Activated CD8-positive, alpha-beta memory T cell treated with anti-CD3 and anti-CD28 coated beads for 36 hours (primary cell): Measurements from ENCODE around the gene HNRNPL. TPM values are rescaled to one million over a fixed set of nuclear protein-coding genes. Genes with fewer than 3 reads are reported as not detected.
"Not testable (repeated sequence)": the region's sequence is repeated elsewhere in the genome, so short reads cannot be mapped to it uniquely, and the experiment has no call there.

Experiments
- CTCF ChIA-PET: fragments of 350-600 bp; sonication (Branson Sonifier 250); formaldehyde crosslinking; loops from one replicate; lab custom pipeline; 2021; ENCODE audit warnings: antibody characterized with exemption; lab: Charles Lee
- POLR2A ChIA-PET: fragments of 350-600 bp; sonication (Branson Sonifier 250); formaldehyde crosslinking; loops from one replicate; lab custom pipeline; 2021; ENCODE audit warnings: antibody characterized with exemption; lab: Charles Lee
- total RNA-seq, 2 experiments: library from RNA; stranded (reverse); gene quantifications; one replicate each; pipeline ENCODE4 v1.2.3, GENCODE V29; 2021

The HNRNPL gene
- total RNA-seq, 2 experiments from 2014 or later = 677 to 698 TPM

DNA sequence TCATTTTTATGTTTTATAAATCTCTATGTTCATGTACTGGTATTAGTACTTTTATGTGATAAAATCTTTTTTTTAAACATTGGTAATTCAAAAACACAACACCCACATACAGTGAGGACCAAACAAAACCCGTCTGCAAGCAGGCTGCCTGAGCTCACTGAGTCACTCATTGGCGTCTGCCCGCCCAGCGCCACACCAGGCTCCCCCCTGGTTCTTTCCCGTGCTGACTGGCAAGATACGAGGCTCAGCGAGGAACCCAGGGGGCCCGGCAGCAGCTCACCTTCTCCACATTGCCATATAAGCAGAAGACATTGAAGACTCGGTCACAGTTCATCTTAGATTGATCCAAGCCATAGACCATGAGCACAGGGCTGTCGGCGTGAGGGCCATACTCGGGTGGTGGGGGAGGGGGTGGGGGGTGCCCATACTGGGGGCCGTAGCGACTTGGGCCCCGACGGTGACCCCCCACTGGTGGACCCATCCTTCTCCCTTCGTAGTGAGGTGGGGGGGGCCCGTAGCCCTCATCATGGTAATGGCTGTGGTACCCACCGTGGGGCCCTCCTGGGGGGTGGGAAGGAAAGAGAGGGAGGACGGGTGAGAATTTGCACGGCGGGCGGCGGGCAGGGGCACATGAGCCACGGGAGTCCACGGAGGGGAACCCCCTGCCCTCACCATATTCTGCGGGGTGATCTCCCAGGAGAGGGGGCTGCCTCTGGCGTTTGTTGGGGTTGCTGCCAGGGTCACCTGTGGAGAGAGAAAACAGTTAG, 9.8 kb downstream of the HNRNPL start:
- ChIA-PET CTCF (interaction anchor here (1.0 to 1.1 kb wide), 2 partner anchors 9 to 48 kb away, joined by 3 read pairs; no protein-coding TSS in a partner anchor), POLR2A (interaction anchor here (1.0 to 1.6 kb wide), 2 partner anchors 8 to 9 kb away, joined by 3 to 7 read pairs; partner anchors contain the start of gene HNRNPL)

DNA sequence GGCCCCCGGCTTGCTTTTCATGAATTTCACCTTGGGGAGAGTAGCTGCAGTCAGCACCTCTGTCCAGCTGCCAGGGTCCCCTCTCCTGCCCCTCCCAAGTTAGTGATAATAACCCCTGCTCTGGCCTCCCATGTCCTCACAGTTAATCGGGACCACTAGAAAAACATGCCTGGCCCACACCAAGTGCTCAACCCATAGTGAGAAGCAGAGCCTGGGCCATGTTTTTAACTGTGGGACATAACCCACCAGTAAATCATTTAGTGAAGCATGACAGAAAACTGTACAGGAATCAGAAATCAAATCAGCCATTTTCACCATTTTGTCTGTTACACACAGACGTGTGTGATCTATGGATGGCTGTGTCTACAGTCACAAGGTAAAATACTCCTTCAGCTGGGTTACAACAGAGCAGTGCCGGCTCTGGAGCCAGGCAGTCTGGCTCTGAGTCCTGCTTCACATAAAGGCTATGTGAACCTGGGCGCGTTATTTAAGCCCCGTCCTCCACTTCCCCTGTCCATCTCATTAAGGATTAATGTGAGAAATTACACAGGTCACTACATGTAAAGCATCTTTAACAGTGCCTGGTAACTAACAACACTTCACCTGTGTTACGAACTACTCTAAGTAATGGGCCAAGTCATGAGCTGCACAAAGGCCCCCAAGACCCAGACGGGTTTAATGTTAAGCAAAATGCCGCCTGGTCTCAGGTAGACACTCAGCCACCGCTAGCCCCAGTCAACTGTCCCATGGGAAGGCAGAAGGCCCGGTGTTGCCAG, 10.6 kb downstream of the HNRNPL start:
- ChIA-PET CTCF (interaction anchor here (1.0 kb wide), 1 partner anchor 49 kb away, joined by 3 read pairs; no protein-coding TSS in a partner anchor), POLR2A (interaction anchor here (1.3 kb wide), 1 partner anchor 10 kb away, joined by 5 read pairs; no protein-coding TSS in a partner anchor)

GRCh38 chr19:38838208-38838985, 11.4 kb downstream of the HNRNPL start:
- CTCF ChIA-PET = no interaction called here
- POLR2A ChIA-PET = interaction anchor here (0.8 to 1.3 kb wide), 3 partner anchors 8 to 31 kb away, joined by 4 to 5 read pairs (median 4); no protein-coding TSS in a partner anchor

- POLR2A ChIA-PET = interaction anchor here (0.8 to 1.3 kb wide), 3 partner anchors 9 to 31 kb away, joined by 4 to 5 read pairs (median 4); no protein-coding TSS in a partner anchor
- CTCF ChIA-PET = interaction anchor here (0.6 kb wide), 1 partner anchor 151 kb away, joined by 3 read pairs; no protein-coding TSS in a partner anchor
Observed at GRCh38 chr19:38837656-38838121, 12.1 kb downstream of the HNRNPL start.

DNA sequence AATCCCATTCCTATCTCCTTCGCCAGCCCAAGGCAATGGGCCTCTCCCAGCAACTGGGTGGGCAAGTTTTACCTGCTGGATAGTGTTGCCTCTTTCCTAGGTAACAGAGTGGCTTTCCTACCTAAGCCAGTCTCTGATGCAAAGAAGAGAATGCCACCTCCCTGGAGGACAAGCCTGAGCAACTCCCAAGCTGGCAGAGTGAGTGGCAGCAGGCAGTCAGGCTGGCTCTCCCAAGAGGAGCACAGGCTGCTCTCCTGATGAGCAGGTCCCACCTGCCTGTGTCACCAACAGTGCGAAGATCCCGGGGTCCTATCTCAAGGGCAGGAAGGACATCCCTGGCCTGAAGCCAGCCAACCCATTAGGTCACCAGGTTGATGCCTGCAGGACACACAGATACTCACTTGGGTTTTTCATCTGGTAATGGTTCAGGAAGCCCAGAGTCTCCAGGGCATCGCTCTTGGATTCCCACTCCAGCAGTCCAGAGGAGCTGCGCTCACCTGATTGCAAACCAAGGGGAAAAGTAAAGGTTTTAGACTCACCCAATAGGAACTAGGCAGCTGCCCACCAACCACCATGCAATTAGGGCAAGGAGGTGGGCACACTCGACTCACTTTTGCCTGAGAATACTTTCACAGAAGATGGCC, 12.7 kb downstream of the HNRNPL start:
- POLR2A ChIA-PET = interaction anchor here (0.8 kb wide), 1 partner anchor 9 kb away, joined by 4 read pairs; no protein-coding TSS in a partner anchor
- CTCF ChIA-PET = interaction anchor here (0.6 kb wide), 1 partner anchor 151 kb away, joined by 3 read pairs; no protein-coding TSS in a partner anchor

GRCh38 chr19:38836159-38836982, 13.4 kb downstream of the HNRNPL start:
- CTCF ChIA-PET = interaction anchor here (1.0 kb wide), 1 partner anchor 93 kb away, joined by 3 read pairs; no protein-coding TSS in a partner anchor
- POLR2A ChIA-PET = interaction anchor here (0.5 kb wide), 1 partner anchor 53 kb away, joined by 7 read pairs; no protein-coding TSS in a partner anchor

GRCh38 chr19:38834590-38834989, 15.2 kb downstream of the HNRNPL start:
- ChIA-PET POLR2A (no interaction called here), CTCF (interaction anchor here (0.6 to 0.7 kb wide), 2 partner anchors 9 to 72 kb away, joined by 3 read pairs; no protein-coding TSS in a partner anchor)

DNA sequence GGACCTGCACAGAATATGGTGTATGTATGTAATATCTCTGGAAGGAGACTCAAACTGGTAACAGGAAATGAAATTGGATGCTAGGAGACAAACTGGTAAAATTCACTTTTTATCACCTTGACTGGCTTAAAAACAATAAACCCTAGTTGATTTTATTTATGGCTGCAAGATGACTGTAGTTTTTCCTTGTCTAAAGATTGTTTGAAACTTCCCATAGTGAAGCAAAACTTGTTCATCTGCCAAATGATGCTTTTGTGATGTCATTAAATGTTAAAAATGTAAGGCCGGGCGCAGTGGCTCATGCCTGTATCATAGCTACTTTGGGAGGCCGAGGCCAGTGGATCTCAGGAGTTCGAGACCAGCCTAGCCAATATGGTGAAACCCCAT, 15.7 kb downstream of the HNRNPL start:
- CTCF ChIA-PET = interaction anchor here (0.7 to 1.2 kb wide), 2 partner anchors 10 to 15 kb away, joined by 3 read pairs; no protein-coding TSS in a partner anchor
- POLR2A ChIA-PET = no interaction called here

- ChIA-PET CTCF (interaction anchor here (1.0 to 1.2 kb wide), 2 partner anchors 16 to 199 kb away, joined by 3 to 5 read pairs; no protein-coding TSS in a partner anchor), POLR2A (interaction anchor here (0.6 kb wide), 1 partner anchor 16 kb away, joined by 3 read pairs; no protein-coding TSS in a partner anchor)
Observed at GRCh38 chr19:38833092-38833425, 16.7 kb downstream of the HNRNPL start.

GRCh38 chr19:38831142-38831605, 18.6 kb downstream of the HNRNPL start:
- ChIA-PET POLR2A (interaction anchor here (1.0 to 1.3 kb wide), 4 partner anchors 11 to 18 kb away, joined by 5 to 15 read pairs (median 6); partner anchors contain the start of gene HNRNPL), CTCF (interaction anchor here (0.8 to 1.3 kb wide), 4 partner anchors 18 to 99 kb away, joined by 3 to 5 read pairs (median 3); partner anchors contain the start of genes MRPS12 and SARS2)

GRCh38 chr19:38830039-38830733, 19.6 kb downstream of the HNRNPL start:
- POLR2A ChIA-PET = interaction anchor here (0.7 kb wide), 1 partner anchor 50 kb away, joined by 3 read pairs; no protein-coding TSS in a partner anchor

DNA sequence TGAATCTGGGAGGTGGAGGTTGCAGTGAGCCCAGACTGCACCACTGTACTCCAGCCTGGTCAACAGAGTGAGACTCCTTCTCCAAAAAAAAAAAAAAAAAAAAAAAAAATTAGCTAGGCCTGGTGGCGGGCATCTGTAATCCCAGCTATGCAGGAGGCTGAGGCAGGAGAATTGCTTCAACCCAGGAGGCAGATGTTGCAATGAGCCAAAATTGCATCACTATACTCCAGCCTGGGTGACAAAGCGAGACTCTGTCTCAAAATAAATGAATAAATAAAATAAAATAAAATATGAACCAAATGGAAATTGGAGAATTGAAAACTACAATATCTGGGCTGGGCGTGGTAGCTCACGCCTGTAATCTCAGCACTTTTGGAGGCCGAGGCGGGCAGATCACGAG, 20.6 kb downstream of the HNRNPL start:
- CTCF ChIA-PET = interaction anchor here (0.6 to 1.3 kb wide), 2 partner anchors 9 to 26 kb away, joined by 3 read pairs; no protein-coding TSS in a partner anchor
- POLR2A ChIA-PET = not testable (repeated sequence)

More at GRCh38 chr19:38830039-38830733, 19.6 kb downstream of the HNRNPL start:
- CTCF ChIA-PET = interaction anchor here (1.3 kb wide), 1 partner anchor 10 kb away, joined by 3 read pairs; no protein-coding TSS in a partner anchor

DNA sequence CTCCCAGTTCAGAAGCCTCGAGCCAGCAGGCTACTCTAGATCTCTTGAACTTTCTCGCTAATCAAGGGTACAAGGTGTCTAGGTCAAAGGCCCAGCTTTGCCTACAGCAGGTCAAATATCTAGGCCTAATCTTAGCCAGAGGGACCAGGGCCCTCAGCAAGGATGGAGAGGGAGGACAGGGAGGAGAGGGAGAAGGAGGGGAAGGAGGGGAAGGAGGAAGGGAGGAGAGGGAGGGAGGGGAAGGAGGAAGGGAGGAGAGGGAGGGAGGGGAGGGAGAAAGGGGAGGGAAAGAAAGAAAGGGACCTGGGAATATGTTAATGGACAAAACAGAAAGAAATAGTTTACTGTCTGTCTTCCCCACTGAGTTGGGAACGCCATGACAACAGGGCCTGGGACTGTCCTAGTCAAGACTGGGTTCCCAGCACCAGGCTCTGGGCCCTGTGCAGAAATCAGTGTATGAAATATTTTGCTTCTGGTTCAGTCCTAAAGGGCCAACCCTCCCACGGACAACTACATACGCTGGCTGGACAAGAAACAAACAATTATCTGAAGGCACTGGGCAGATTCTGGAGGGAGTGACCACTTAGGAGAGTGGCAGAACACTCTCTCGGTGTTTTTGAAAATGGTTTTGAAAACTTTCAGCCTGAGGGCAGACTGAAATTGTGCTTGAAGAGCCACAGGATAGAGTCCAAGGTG, 22.8 kb downstream of the HNRNPL start:
- ChIA-PET POLR2A (no interaction called here), CTCF (no interaction called here)

GRCh38 chr19:38825936-38826335, 23.9 kb downstream of the HNRNPL start:
- POLR2A ChIA-PET = not testable (repeated sequence)

GRCh38 chr19:38821230-38821825, 28.5 kb downstream of the HNRNPL start:
- POLR2A ChIA-PET = not testable (repeated sequence)
- CTCF ChIA-PET = interaction anchor here (0.6 to 1.3 kb wide), 2 partner anchors 9 to 413 kb away, joined by 3 read pairs; no protein-coding TSS in a partner anchor

More at GRCh38 chr19:38825936-38826335, 23.9 kb downstream of the HNRNPL start:
- CTCF ChIA-PET = not testable (repeated sequence)
